ENCODE measurements around the gene SLC41A3.

DNA sequence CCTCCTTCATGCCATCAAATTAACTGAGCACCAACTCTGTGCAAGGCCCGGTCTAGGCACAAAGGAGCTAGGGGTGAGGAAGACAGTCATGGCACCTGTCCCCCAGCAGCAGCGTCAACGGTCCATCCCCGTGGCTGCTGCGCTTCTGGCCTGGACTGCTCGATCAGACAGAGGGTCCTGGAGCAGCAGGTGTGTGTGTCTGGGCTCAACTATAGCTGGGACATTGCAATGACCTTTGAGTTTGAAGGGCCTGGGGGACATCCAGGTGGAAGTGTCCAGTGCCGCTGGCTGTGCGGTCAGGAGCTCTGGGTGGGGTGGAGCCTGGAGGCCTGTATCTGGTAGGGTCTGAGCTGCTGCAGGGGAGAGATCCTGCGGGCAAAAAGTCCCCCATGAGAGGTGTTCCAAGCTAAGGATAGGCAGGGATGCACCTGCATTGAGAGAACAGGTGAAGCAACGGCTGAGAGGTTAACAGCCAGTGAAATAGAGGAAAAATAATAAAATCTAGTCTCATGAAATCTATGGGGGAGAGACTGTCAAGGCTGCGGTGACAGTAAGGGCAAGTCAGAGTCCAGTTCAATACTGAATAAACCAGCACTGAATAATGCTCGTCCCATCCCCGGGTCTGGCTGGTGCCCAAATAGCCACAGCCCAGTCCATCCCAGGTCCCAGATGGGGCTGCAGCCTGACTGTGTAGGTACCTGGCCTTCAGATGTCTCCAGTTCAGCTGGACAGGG, 25.4 kb upstream of the SLC41A3 start:
- no peak for TF ChIP-seq EZH2 (IDR thresholded peaks at IDR 0.05; ENCODE audit: borderline replicate concordance, low read length)
- TF ChIP-seq, protein P1, sequence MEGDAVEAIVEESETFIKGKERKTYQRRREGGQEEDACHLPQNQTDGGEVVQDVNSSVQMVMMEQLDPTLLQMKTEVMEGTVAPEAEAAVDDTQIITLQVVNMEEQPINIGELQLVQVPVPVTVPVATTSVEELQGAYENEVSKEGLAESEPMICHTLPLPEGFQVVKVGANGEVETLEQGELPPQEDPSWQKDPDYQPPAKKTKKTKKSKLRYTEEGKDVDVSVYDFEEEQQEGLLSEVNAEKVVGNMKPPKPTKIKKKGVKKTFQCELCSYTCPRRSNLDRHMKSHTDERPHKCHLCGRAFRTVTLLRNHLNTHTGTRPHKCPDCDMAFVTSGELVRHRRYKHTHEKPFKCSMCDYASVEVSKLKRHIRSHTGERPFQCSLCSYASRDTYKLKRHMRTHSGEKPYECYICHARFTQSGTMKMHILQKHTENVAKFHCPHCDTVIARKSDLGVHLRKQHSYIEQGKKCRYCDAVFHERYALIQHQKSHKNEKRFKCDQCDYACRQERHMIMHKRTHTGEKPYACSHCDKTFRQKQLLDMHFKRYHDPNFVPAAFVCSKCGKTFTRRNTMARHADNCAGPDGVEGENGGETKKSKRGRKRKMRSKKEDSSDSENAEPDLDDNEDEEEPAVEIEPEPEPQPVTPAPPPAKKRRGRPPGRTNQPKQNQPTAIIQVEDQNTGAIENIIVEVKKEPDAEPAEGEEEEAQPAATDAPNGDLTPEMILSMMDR (conservative IDR thresholded peaks at IDR 0.05 in 1 of 2, IDR thresholded peaks at IDR 0.05 in 1 of 2; ENCODE audit: extremely low read depth in 1 of 2, insufficient read depth in 1 of 2, low read depth in 1 of 2, low read length in 2 of 2) = no peak

All from mammary epithelial cell (primary cell).